Measurements from ENCODE around the gene ATCAY.

- TF ChIP-seq CTCF (conservative IDR thresholded peaks at IDR 0.05; ENCODE audit: low read length) (no peak), EZH2phosphoT487 (IDR thresholded peaks at IDR 0.05; ENCODE audit: borderline replicate concordance) (no peak)
These were observed 22.0 kb downstream of the ATCAY start for GRCh38 chr19:3902317-3902973.
